Measurements from ENCODE around the gene MRGPRX4.

DNA sequence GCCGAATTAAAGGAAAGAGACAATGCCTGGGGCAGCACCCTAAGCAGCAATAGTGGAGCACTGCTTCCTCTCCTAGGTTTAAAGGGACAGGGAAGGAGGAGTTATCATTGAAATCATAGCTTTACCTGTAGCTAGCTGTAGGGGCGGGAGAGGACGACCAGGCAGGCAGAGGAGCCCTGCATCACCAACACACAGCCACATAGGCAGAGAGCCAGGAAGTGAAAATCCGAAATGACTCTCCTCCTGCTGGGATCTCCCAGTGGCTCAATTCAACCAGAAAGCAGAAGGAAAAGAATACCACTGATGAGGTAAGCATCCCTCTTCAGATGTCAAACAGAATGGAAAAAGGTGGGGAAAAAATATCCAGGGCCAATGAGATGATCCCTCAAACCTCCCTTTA lies 20.4 kb downstream of the MRGPRX4 start:
- TF ChIP-seq, protein P1, sequence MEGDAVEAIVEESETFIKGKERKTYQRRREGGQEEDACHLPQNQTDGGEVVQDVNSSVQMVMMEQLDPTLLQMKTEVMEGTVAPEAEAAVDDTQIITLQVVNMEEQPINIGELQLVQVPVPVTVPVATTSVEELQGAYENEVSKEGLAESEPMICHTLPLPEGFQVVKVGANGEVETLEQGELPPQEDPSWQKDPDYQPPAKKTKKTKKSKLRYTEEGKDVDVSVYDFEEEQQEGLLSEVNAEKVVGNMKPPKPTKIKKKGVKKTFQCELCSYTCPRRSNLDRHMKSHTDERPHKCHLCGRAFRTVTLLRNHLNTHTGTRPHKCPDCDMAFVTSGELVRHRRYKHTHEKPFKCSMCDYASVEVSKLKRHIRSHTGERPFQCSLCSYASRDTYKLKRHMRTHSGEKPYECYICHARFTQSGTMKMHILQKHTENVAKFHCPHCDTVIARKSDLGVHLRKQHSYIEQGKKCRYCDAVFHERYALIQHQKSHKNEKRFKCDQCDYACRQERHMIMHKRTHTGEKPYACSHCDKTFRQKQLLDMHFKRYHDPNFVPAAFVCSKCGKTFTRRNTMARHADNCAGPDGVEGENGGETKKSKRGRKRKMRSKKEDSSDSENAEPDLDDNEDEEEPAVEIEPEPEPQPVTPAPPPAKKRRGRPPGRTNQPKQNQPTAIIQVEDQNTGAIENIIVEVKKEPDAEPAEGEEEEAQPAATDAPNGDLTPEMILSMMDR (IDR thresholded peaks at IDR 0.05) = no peak
- no peak for TF ChIP-seq TEAD1 (CRISPR knock-in tag; IDR thresholded peaks at IDR 0.05)
- TF ChIP-seq FOXJ3 (CRISPR knock-in tag; IDR thresholded peaks at IDR 0.05; ENCODE audit: borderline replicate concordance) = no peak
- TF ChIP-seq, protein P2, sequence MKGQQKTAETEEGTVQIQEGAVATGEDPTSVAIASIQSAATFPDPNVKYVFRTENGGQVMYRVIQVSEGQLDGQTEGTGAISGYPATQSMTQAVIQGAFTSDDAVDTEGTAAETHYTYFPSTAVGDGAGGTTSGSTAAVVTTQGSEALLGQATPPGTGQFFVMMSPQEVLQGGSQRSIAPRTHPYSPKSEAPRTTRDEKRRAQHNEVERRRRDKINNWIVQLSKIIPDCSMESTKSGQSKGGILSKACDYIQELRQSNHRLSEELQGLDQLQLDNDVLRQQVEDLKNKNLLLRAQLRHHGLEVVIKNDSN (CRISPR knock-in tag; IDR thresholded peaks at IDR 0.05) = no peak
- TF ChIP-seq, protein P3, sequence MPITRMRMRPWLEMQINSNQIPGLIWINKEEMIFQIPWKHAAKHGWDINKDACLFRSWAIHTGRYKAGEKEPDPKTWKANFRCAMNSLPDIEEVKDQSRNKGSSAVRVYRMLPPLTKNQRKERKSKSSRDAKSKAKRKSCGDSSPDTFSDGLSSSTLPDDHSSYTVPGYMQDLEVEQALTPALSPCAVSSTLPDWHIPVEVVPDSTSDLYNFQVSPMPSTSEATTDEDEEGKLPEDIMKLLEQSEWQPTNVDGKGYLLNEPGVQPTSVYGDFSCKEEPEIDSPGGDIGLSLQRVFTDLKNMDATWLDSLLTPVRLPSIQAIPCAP (CRISPR knock-in tag; IDR thresholded peaks at IDR 0.05) = no peak
